Panc1 (cell line): ENCODE data around the gene OR4F6. TPM values are rescaled to one million over a fixed set of nuclear protein-coding genes. Genes with fewer than 3 reads are reported as not detected.

Experiments used
- ATAC-seq: fragments of 200-7000 bp; cut with Tn5 transposase; 2 replicates; pipeline ENCODE4 v1.9.1; 2020; ENCODE audit warnings: mild to moderate bottlenecking, moderate library complexity
- BruUV-seq: library from RNA; stranded (reverse); fragments of 400-500 nt; replicated peaks from 2 replicates; lab custom pipeline; 2021; lab: Mats Ljungman, UMichigan
- CTCF ChIA-PET: fragments of 300-600 bp; sonication (Branson Sonifier 250); formaldehyde crosslinking; loops from one replicate; lab custom pipeline; 2022; ENCODE audit warnings: antibody characterized with exemption; lab: Charles Lee
- POLR2A ChIA-PET: fragments of 300-600 bp; sonication (Branson Sonifier 250); formaldehyde crosslinking; loops from one replicate; lab custom pipeline; 2022; ENCODE audit warnings: antibody characterized with exemption; lab: Charles Lee
- DNase-seq: peaks from one replicate; pipeline ENCODE4 v3.0.0-alpha.2; 2010; ENCODE audit warnings: low read depth, low spot score
- H3K27ac ChIP-seq: 2 replicates; pipeline ENCODE4 v1.5.1; 2011; ENCODE audit warnings: mild to moderate bottlenecking, low read length, inconsistent platforms
- H3K27me3 ChIP-seq: fragments of 200-500 bp; sonication (Bioruptor generic); 2 replicates; pipeline ENCODE4 v1.6.0; 2014; ENCODE audit warnings: low read length, inconsistent platforms; ENCODE audit not compliant: control insufficient read depth, insufficient read depth
- H3K36me3 ChIP-seq: fragments of 200-500 bp; sonication (Bioruptor generic); 2 replicates; pipeline ENCODE4 v1.5.1; 2014; ENCODE audit warnings: inconsistent platforms, mild to moderate bottlenecking, low read length, moderate library complexity; ENCODE audit not compliant: control insufficient read depth, insufficient read depth
- H3K4me1 ChIP-seq: 2 replicates; pipeline ENCODE4 v1.5.1; 2011; ENCODE audit warnings: inconsistent platforms, mild to moderate bottlenecking, low read length, moderate library complexity; ENCODE audit not compliant: control insufficient read depth, insufficient read depth
- H3K4me3 ChIP-seq, 2 experiments: 2 replicates each; pipeline ENCODE4 v1.5.1; 2011 to 2012; ENCODE audit warnings: low read depth in 2 of 2, low read length in 2 of 2, mild to moderate bottlenecking in 2 of 2, inconsistent platforms in 1 of 2, moderate library complexity in 1 of 2
- H3K9me3 ChIP-seq: fragments of 200-500 bp; sonication (Bioruptor generic); 2 replicates; pipeline ENCODE4 v1.5.1; 2014; ENCODE audit warnings: low read depth, mild to moderate bottlenecking, inconsistent platforms, low read length, moderate library complexity; ENCODE audit not compliant: control insufficient read depth, insufficient read depth
- POLR2AphosphoS5 ChIP-seq: IDR thresholded peaks from 2 replicates; pipeline ENCODE4 v1.6.1; 2012; ENCODE audit warnings: mild to moderate bottlenecking, low read depth, low read length, moderate library complexity
- SIN3A ChIP-seq: IDR thresholded peaks from 2 replicates; pipeline ENCODE4 v1.6.1; 2012; ENCODE audit warnings: low read depth, mild to moderate bottlenecking, low read length, moderate library complexity, borderline replicate concordance; ENCODE audit not compliant: insufficient read depth
- TCF7L2 ChIP-seq: IDR thresholded peaks from 2 replicates; pipeline ENCODE4 v1.6.1; 2011; ENCODE audit warnings: mild to moderate bottlenecking, low read depth, low read length, inconsistent platforms
- in situ Hi-C: cut with HindIII; loops from 2 replicates; pipeline ENCODE4 v1.10.0; 2016; ENCODE audit warnings: low sequenced_read_pairs, low pct_unique_long_range_greater_than_20kb
- intact Hi-C: fragments of 100-400 bp; cut with micrococcal nuclease; formaldehyde crosslinking; loops from one replicate; pipeline ENCODE4 v1.10.0; 2022; ENCODE audit not compliant: unreplicated experiment
- total RNA-seq: library from RNA; stranded (reverse); gene quantifications from one replicate; pipeline ENCODE4 v1.2.1, GENCODE V29; 2021; ENCODE audit not compliant: unreplicated experiment
- TF ChIP-seq, protein P1 (sequence below), 2 experiments: IDR thresholded peaks; 2 replicates each; pipeline ENCODE4 v1.6.1; 2011 to 2012; ENCODE audit warnings: low read depth in 2 of 2, control low read depth in 1 of 2, low read length in 1 of 2, mild to moderate bottlenecking in 1 of 2, moderate library complexity in 1 of 2; ENCODE audit not compliant: insufficient read depth in 1 of 2
- TF ChIP-seq, protein P2 (sequence below): fragments of 450-650 bp; IDR thresholded peaks from 2 replicates; pipeline ENCODE4 v1.5.1; 2017; ENCODE audit warnings: mild to moderate bottlenecking

Gene OR4F6
- total RNA-seq, 1 experiment from 2014 or later = not detected

DNA sequence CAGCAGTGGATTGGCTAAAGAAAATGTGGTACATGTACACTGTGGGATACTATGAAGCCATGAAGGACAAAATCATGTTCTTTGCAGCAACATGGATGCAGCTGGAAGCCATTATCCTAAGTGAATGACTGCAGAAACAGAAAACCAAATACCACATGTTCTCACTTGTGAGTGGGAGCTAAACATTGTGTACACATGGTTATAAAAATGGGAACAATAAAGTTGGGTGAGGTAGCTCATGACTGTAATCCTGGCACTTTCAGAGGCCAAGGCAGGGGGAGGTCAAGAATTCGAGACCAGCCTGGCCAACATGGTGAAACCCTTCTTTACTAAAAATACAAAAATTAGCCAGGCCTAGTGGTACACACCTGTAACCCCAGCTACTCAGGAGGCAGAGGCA, 3.6 kb upstream of the OR4F6 start:
- BruUV-seq = no TSS peak
- DNase-seq (no peak), ATAC-seq (no peak)
- Histone ChIP-seq H3K4me1 (no peaks in the 10 kb centered on the region), H3K36me3 (no peaks in the 10 kb centered on the region), H3K9me3 (no peaks in the 10 kb centered on the region), H3K4me3 (no peak overlapping the region), H3K27ac (no peak overlapping the region), H3K27me3 (peaks cover 5% of the 10 kb centered on the region; the same call in 1 of the 2 replicates)
- POLR2A ChIA-PET = no interaction called here
- in situ Hi-C loops (no loop called here), intact Hi-C loops (no loop called here)
- CTCF ChIA-PET = no interaction called here
- TF ChIP-seq, protein P1, sequence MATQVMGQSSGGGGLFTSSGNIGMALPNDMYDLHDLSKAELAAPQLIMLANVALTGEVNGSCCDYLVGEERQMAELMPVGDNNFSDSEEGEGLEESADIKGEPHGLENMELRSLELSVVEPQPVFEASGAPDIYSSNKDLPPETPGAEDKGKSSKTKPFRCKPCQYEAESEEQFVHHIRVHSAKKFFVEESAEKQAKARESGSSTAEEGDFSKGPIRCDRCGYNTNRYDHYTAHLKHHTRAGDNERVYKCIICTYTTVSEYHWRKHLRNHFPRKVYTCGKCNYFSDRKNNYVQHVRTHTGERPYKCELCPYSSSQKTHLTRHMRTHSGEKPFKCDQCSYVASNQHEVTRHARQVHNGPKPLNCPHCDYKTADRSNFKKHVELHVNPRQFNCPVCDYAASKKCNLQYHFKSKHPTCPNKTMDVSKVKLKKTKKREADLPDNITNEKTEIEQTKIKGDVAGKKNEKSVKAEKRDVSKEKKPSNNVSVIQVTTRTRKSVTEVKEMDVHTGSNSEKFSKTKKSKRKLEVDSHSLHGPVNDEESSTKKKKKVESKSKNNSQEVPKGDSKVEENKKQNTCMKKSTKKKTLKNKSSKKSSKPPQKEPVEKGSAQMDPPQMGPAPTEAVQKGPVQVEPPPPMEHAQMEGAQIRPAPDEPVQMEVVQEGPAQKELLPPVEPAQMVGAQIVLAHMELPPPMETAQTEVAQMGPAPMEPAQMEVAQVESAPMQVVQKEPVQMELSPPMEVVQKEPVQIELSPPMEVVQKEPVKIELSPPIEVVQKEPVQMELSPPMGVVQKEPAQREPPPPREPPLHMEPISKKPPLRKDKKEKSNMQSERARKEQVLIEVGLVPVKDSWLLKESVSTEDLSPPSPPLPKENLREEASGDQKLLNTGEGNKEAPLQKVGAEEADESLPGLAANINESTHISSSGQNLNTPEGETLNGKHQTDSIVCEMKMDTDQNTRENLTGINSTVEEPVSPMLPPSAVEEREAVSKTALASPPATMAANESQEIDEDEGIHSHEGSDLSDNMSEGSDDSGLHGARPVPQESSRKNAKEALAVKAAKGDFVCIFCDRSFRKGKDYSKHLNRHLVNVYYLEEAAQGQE (IDR thresholded peaks at IDR 0.05; ENCODE audit: insufficient read depth in 1 of 2, low read depth in 2 of 2, low read length in 1 of 2) = no peak
- TF ChIP-seq SIN3A (no peak), TCF7L2 (no peak), POLR2AphosphoS5 (no peak)
- TF ChIP-seq, protein P2, sequence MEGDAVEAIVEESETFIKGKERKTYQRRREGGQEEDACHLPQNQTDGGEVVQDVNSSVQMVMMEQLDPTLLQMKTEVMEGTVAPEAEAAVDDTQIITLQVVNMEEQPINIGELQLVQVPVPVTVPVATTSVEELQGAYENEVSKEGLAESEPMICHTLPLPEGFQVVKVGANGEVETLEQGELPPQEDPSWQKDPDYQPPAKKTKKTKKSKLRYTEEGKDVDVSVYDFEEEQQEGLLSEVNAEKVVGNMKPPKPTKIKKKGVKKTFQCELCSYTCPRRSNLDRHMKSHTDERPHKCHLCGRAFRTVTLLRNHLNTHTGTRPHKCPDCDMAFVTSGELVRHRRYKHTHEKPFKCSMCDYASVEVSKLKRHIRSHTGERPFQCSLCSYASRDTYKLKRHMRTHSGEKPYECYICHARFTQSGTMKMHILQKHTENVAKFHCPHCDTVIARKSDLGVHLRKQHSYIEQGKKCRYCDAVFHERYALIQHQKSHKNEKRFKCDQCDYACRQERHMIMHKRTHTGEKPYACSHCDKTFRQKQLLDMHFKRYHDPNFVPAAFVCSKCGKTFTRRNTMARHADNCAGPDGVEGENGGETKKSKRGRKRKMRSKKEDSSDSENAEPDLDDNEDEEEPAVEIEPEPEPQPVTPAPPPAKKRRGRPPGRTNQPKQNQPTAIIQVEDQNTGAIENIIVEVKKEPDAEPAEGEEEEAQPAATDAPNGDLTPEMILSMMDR = no peak

DNA sequence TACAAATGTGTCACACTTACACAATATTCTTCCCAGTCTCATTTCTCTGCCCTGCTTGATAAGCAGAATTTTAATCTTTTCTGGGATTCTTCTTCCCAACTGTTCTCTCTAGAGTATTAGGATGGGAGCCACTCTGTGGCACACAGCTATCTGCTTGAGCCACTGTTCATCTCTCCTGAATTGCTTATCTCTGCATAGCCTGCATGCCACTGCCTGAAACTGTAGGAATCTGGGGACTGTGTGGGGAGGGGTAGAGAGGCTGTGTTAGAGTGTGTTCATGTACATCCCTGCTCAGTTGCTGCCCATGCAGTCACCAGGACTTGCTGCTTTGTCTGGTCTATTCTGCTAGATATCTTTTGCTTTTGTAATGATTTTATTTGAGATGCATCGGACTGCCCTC, 2.3 kb upstream of the OR4F6 start:
- no peaks in the 10 kb centered on the region for H3K4me1 ChIP-seq
- no peaks in the 10 kb centered on the region for H3K9me3 ChIP-seq
- CTCF ChIA-PET = no interaction called here
- POLR2A ChIA-PET = no interaction called here
- H3K27ac ChIP-seq = no peak overlapping the region
- DNase-seq (no peak), ATAC-seq (no peak)
- H3K36me3 ChIP-seq = no peaks in the 10 kb centered on the region
- in situ Hi-C loops (no loop called here), intact Hi-C loops (no loop called here)
- no peak overlapping the region for H3K4me3 ChIP-seq
- peaks cover 6% of the 10 kb centered on the region; the same call in 1 of the 2 replicates for H3K27me3 ChIP-seq
- TF ChIP-seq, protein P1 (IDR thresholded peaks at IDR 0.05; ENCODE audit: insufficient read depth in 1 of 2, low read depth in 2 of 2, low read length in 1 of 2) = no peak
- no peak for TF ChIP-seq TCF7L2
- no peak for TF ChIP-seq POLR2AphosphoS5
- TF ChIP-seq, protein P2 = no peak
- TF ChIP-seq SIN3A = no peak
- no TSS peak for BruUV-seq
